ENCODE data around the gene LIME1. TPM values are rescaled to one million over a fixed set of nuclear protein-coding genes. Genes with fewer than 3 reads are reported as not detected.
"Not testable (repeated sequence)": the region's sequence is repeated elsewhere in the genome, so short reads cannot be mapped to it uniquely, and the experiment has no call there.

Gene LIME1
- total RNA-seq, 1 donor = 117 TPM

GRCh38 chr20:63714858-63715257, 21.6 kb upstream of the LIME1 start:
- no peaks in the 10 kb centered on the region for H3K27me3 ChIP-seq (ENCODE audit: insufficient read depth, low read length)
- H3K4me1 ChIP-seq (ENCODE audit: insufficient read depth, low read length) = peaks cover 12% of the 10 kb centered on the region
- H3K4me3 ChIP-seq (ENCODE audit: low read length) = no peak overlapping the region
- no peaks in the 10 kb centered on the region for H3K9me3 ChIP-seq (ENCODE audit: low read depth, low read length)

GRCh38 chr20:63718996-63719395, 17.5 kb upstream of the LIME1 start:
- Histone ChIP-seq H3K4me1 (ENCODE audit: insufficient read depth, low read length) (no peaks in the 10 kb centered on the region), H3K9me3 (ENCODE audit: low read depth, low read length) (no peaks in the 10 kb centered on the region), H3K4me3 (ENCODE audit: low read length) (no peak overlapping the region)

GRCh38 chr20:63722967-63723622, 13.4 kb upstream of the LIME1 start:
- not testable (repeated sequence) for H3K27me3 ChIP-seq (ENCODE audit: insufficient read depth, low read length); H3K4me3 ChIP-seq (ENCODE audit: low read length); H3K9me3 ChIP-seq (ENCODE audit: low read depth, low read length)
- H3K4me1 ChIP-seq (ENCODE audit: insufficient read depth, low read length) = peaks cover 13% of the 10 kb centered on the region

More at GRCh38 chr20:63718996-63719395, 17.5 kb upstream of the LIME1 start:
- H3K27me3 ChIP-seq (ENCODE audit: insufficient read depth, low read length) = no peaks in the 10 kb centered on the region

- H3K27me3 ChIP-seq (ENCODE audit: insufficient read depth, low read length); H3K9me3 ChIP-seq (ENCODE audit: low read depth, low read length); H3K4me3 ChIP-seq (ENCODE audit: low read length): not testable (repeated sequence)
- H3K4me1 ChIP-seq (ENCODE audit: insufficient read depth, low read length) = peaks cover 50% of the 10 kb centered on the region
Observed at GRCh38 chr20:63730189-63730733, 6.2 kb upstream of the LIME1 start.

- no peaks in the 10 kb centered on the region for H3K9me3 ChIP-seq (ENCODE audit: low read depth, low read length)
- H3K27me3 ChIP-seq (ENCODE audit: insufficient read depth, low read length) = no peaks in the 10 kb centered on the region
- no peak overlapping the region for H3K4me3 ChIP-seq (ENCODE audit: low read length)
- H3K4me1 ChIP-seq (ENCODE audit: insufficient read depth, low read length) = peaks cover 60% of the 10 kb centered on the region
Observed at GRCh38 chr20:63731410-63731809, 5.1 kb upstream of the LIME1 start.

GRCh38 chr20:63732118-63733095, 4.1 kb upstream of the LIME1 start:
- H3K27me3 ChIP-seq (ENCODE audit: insufficient read depth, low read length) = no peaks in the 10 kb centered on the region
- peaks cover 64% of the 10 kb centered on the region for H3K4me1 ChIP-seq (ENCODE audit: insufficient read depth, low read length)

GRCh38 chr20:63733117-63733516, 3.3 kb upstream of the LIME1 start:
- Histone ChIP-seq H3K4me1 (ENCODE audit: insufficient read depth, low read length) (peaks cover 59% of the 10 kb centered on the region), H3K27me3 (ENCODE audit: insufficient read depth, low read length) (no peaks in the 10 kb centered on the region), H3K9me3 (ENCODE audit: low read depth, low read length) (no peaks in the 10 kb centered on the region), H3K4me3 (ENCODE audit: low read length) (no peak overlapping the region)

More at GRCh38 chr20:63732118-63733095, 4.1 kb upstream of the LIME1 start:
- no peaks in the 10 kb centered on the region for H3K9me3 ChIP-seq (ENCODE audit: low read depth, low read length)
- no peak overlapping the region for H3K4me3 ChIP-seq (ENCODE audit: low read length)

GRCh38 chr20:63733579-63734081, 2.8 kb upstream of the LIME1 start:
- Histone ChIP-seq H3K4me1 (ENCODE audit: insufficient read depth, low read length) (peaks cover 59% of the 10 kb centered on the region), H3K4me3 (ENCODE audit: low read length) (no peak overlapping the region), H3K9me3 (ENCODE audit: low read depth, low read length) (no peaks in the 10 kb centered on the region), H3K27me3 (ENCODE audit: insufficient read depth, low read length) (no peaks in the 10 kb centered on the region)

- Histone ChIP-seq H3K4me3 (ENCODE audit: low read length) (no peak overlapping the region), H3K27me3 (ENCODE audit: insufficient read depth, low read length) (no peaks in the 10 kb centered on the region), H3K9me3 (ENCODE audit: low read depth, low read length) (no peaks in the 10 kb centered on the region), H3K4me1 (ENCODE audit: insufficient read depth, low read length) (peaks cover 59% of the 10 kb centered on the region)
Observed at GRCh38 chr20:63734111-63734945, 2.1 kb upstream of the LIME1 start.

- no peak overlapping the region for H3K4me3 ChIP-seq (ENCODE audit: low read length)
- H3K27me3 ChIP-seq (ENCODE audit: insufficient read depth, low read length) = no peaks in the 10 kb centered on the region
- no peaks in the 10 kb centered on the region for H3K9me3 ChIP-seq (ENCODE audit: low read depth, low read length)
- H3K4me1 ChIP-seq (ENCODE audit: insufficient read depth, low read length) = peaks cover 50% of the 10 kb centered on the region
Observed at GRCh38 chr20:63734946-63735858, 1.3 kb upstream of the LIME1 start.

- no peaks in the 10 kb centered on the region for H3K27me3 ChIP-seq (ENCODE audit: insufficient read depth, low read length)
- peak overlapping the region; percentile 54 for H3K4me3 ChIP-seq (ENCODE audit: low read length)
- H3K4me1 ChIP-seq (ENCODE audit: insufficient read depth, low read length) = peaks cover 47% of the 10 kb centered on the region
- H3K9me3 ChIP-seq (ENCODE audit: low read depth, low read length) = no peaks in the 10 kb centered on the region
Observed at GRCh38 chr20:63736893-63737694, 630 bp downstream of the LIME1 start.

- no peaks in the 10 kb centered on the region for H3K27me3 ChIP-seq (ENCODE audit: insufficient read depth, low read length)
- H3K4me1 ChIP-seq (ENCODE audit: insufficient read depth, low read length) = peaks cover 47% of the 10 kb centered on the region
- H3K9me3 ChIP-seq (ENCODE audit: low read depth, low read length) = no peaks in the 10 kb centered on the region
- H3K4me3 ChIP-seq (ENCODE audit: low read length) = peak overlapping the region; percentile 54
Observed at GRCh38 chr20:63737695-63737944, 1.2 kb downstream of the LIME1 start.

GRCh38 chr20:63737945-63738686, 1.7 kb downstream of the LIME1 start:
- no peaks in the 10 kb centered on the region for H3K27me3 ChIP-seq (ENCODE audit: insufficient read depth, low read length)
- H3K9me3 ChIP-seq (ENCODE audit: low read depth, low read length) = no peaks in the 10 kb centered on the region
- peaks cover 47% of the 10 kb centered on the region for H3K4me1 ChIP-seq (ENCODE audit: insufficient read depth, low read length)
- H3K4me3 ChIP-seq (ENCODE audit: low read length) = peak overlapping the region; percentile 22
